SIG-M5 treated with dmso at 0.1 percent for 504 hours (cell line): ENCODE measurements around the gene ADH1C.
A peak's percentile ranks its signal among the peaks of the same experiment; 100 is the strongest.

Experiments
- DNase-seq: peaks from one replicate; lab custom pipeline; 2025; ENCODE audit not compliant: unreplicated experiment; lab: John Stamatoyannopoulos, UW

The ADH1C gene

DNA sequence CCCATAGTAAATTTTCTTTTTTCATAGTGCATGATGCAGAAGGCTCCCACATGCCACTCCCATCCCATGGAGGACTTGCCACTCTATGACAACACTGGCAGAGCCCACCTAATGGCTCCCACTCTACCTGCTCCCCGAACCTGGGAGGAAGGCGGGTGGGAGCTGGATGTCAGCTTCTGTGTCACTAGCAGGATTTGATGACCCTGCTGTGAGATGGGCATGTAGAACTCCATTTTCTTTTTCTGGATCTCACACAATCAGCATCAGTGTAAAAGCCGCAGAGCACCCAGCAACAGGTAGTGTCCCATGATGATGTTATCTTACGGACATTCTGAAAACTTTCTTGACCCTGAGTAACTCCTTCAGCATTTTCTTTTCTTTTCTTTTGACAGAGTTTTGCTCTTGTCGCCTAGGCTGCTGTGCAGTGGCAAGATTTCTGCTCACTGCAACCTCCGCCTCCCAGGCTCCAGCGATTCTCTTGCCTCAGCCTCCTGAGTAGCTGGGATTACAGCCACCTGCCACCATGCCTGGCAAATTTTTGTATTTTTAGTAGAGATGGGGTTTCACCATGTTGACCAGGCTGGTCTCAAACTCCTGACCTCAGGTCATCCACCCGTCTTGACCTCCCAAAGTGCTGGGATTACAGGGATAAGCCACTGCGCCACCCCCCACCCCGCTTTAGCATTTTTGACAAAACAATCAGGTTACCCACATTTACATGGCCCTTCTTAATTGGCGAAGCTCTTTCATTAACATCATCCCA is 46.7 kb downstream of the ADH1C start:
- no peak for DNase-seq

DNA sequence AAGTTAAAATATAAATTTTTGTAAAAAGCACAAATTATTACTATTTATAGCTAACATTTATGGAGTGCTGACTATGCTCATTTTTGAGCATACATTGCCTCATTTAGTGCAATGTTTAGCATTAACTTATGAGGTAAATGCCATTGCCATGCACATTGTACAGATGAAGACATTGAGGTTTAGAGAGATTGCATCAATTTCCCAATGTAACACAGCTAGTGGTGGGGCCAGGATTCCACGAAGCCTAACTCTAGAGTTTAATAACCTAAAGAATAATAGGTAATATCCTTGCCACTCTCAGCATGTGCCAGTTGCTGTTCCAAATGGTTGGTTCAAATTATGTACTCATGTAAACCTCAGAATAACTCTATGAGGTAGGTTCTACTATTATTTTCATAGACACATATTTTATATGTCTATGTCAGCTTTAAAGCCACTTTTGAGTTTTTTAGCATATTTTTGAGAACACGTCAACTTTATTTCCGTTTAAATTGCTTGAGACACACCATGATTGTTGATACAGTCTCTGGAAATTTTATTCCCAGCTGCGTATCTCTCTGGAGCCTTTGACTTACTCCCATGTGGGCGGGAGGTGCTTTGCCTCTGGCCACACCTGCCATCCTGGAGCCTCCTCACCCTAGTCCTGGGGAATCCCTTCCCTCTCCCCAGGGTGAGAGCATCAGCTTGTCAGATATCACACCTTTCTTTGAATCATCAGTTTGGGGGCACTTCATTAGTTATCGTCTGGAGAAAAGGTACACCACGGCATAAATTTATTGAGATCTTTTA is 51.0 kb downstream of the ADH1C start:
- DNase-seq: no peak

DNA sequence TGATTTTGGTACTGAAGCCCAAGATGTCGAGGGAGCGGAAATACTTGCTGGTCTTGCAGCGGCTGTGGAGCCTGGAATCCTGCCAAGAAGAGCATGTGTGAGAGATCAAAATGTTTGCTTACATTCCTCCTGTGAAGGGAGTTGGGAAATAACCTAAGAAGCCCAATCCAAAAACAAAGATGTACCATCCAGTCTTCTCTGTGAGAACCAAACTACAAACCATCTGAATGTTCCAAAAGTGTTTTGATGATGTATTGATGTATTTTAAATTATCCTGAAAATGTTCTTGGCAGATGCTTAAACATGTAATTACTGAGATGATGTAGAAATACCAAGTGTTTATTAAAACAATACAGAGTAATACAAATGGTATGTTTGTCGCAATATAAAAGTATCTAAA is 51.6 kb downstream of the ADH1C start:
- DNase-seq: peak; percentile 26

DNA sequence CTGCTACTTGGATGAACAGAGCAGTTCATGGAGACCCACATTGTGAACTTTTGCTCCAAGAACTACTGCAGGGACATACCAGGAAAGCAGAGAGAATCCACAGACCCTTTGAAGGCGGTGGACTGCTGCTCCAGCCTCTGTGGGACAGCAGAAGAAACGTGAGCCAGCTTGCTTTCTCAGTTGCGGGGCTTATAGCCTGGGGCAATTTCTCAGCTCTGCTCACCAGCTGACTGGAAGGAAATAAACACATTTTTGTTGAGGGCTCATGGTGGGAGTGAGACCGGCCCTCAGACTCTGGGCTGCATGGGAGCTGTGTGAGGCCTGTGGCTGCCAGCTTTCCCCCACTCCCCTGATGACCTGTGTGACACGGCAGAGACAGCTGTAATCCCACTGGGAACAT is 59.2 kb downstream of the ADH1C start:
- DNase-seq: no peak

GRCh38 chr4:99290848-99291786 is 61.4 kb downstream of the ADH1C start, which contains the start of gene ADH1A:
Gene ADH1A (minus strand): TSS chr4:99290985. CDS start chr4:99290914, 71 bp downstream.
- DNase-seq: no peak
